Measurements from ENCODE around the gene MYO1A.
"Not testable (repeated sequence)": the region's sequence is repeated elsewhere in the genome, so short reads cannot be mapped to it uniquely, and the experiment has no call there.

Gene MYO1A

DNA sequence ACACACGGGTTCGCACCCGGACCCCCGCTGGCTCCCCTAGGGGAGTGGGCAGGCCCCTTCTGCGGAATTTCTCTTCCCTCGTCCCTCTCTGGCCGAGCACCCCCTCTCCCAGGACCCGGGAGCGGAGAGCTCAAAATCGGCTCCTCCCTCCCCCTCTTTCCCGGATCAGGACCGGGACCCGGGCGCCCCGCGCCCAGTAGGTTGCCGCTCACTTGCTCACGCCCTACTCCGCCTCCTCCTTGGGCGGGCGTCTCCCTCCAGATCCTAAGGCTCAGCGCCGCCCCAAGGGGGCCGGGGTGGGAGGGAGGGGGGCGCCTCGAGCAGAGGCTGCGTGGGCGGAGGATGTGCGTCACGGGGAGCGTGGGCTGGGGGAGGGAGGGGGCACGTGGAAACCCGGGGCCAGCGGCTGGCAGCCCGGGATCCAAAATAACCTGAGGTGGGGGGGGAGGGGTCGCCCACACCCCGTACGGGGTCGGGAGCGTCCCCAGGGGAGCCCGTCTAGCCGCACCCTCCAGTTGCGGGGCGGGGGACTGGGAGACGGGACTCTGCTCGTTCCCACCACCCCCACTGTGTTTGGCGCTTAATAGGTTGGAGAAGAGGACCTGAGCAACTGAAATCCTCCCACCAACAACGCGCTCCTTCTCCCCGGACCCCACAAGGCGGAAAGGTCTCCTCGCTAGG, 37.2 kb upstream of the MYO1A start:
- peak; percentile 84 for DNase-seq

DNA sequence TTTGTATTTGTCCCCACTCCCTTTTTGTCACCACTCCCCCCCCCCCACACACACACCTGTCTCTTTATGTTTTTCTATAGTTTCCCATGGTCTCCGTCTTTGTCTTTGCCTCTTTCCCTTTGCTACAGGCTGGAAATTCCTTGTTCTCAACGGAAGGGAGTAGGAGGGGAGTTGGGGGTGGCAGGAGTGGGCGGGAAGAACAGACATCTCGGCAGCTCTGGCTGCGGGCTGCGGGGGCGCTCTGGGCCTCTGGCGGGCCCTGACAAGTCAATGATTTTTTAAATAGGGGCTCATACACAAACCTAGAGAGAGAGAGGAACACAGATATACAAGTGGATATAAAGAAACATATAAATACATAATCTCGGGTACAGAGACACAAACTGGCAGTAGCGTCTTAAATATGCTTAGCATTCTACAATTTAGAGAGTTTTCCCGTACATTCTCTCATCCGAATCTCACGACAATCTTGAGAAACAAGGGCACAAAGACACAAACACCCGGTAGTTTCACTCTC, 36.6 kb upstream of the MYO1A start:
- DNase-seq = peak; percentile 59

DNA sequence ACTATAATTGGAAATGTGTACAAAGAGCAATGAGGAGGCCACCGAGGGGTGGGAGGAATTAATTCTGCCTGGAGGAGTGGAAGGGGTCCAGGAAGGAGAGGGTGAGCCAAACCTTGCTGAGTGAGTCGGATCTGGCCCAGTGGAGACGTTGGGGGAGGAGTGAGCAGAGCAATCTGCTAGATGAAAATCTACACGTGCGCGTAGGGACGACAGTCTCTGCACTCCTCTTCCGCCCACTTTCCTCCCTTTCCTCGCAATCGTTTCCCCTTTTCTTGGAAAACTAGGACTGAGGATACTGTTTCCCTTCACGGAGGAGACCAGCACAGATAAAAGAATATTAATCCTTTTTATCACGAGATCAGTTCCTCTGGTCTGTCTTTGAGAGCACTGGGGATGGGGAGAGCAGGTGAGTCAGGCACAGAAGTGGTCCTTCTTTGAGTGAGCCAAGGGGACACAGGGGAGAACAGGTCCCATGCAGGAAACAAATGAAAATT, 36.1 kb upstream of the MYO1A start:
- peak; percentile 35 for DNase-seq

DNA sequence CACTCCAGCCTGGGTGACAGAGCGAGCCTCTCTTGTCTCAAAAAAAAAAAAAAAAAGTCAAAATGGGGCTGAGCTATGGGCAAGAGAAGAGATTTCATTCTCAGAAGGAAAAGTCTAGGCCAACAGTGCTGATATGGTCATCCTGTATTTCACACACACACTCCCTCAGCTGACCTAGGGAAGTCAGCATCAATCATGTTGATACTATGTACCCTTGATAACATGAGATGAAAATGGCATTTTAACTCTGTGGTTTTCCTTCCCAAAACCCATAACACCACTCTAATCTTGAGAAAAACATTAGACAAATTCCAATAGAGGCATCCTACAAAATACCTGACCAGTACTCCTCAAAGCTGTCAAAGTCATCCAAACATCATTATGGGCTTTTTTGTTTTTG, 30.9 kb upstream of the MYO1A start:
- no peak for DNase-seq

DNA sequence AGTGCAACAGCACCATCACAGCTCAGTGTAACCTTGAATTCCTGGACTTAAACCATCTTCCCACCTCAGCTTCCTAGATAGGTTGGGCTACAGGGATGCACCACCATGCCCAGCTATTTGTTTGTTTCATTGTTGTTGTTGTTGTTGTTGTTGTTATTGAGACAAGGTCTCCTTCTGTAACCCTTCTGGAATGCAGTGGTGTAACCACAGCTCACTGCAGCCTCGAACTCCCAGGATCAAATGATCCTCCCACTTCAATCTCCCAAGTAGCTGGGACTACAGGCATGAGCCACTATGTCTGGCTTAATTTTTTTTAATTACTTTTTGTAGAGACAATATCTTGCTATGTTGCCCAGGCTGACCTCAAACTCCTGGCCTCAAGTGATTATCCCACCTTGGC, 29.9 kb upstream of the MYO1A start:
- DNase-seq = no peak

DNA sequence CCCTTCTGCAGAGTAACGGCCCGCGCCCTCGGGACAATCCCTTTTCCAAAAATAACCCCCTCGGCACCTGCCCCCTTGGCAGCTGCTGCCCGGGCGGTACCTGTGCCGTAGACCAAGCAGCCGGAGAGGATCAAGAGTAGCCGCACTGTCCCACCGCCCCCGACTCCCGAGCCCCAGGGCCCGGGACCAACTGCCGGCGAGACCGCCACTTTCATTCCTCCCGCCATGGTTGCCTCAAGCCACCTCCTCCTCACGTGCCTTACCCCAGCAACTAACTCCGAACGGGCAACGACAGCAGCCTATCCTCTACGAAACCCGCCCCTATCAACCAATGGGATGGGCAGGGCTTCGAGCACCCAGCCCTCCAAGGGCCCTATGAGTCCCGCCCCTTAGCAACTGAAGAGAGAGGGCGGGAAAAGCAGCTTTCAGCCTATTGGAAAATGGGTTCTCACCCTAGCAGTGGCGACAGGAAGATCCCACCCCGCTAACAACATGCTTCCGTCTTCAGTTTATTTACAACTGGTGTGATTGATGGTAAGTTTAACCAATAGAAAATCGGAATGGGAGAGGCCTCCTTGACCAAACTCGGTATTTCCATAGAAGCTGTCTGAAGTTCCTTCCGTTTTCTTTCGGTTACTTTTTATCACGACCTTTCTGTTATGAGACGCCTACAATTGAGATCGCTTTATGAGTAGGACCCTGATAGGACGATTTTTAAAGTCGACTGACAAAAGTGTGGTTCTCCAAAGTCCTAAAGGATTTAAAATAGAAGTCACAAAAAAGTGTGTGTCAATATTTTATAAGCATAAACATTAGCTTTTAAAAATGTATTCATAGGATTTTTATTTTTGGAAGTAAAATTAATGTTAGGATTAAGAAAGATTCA, 28.8 kb upstream of the MYO1A start, which contains the start of gene NEMP1:
Gene NEMP1, minus strand, starts transcription at position 273 of the 886 bp plus-strand sequence. Its CDS starts 46 bp downstream, at position 227.
- DNase-seq = peak; percentile 100

DNA sequence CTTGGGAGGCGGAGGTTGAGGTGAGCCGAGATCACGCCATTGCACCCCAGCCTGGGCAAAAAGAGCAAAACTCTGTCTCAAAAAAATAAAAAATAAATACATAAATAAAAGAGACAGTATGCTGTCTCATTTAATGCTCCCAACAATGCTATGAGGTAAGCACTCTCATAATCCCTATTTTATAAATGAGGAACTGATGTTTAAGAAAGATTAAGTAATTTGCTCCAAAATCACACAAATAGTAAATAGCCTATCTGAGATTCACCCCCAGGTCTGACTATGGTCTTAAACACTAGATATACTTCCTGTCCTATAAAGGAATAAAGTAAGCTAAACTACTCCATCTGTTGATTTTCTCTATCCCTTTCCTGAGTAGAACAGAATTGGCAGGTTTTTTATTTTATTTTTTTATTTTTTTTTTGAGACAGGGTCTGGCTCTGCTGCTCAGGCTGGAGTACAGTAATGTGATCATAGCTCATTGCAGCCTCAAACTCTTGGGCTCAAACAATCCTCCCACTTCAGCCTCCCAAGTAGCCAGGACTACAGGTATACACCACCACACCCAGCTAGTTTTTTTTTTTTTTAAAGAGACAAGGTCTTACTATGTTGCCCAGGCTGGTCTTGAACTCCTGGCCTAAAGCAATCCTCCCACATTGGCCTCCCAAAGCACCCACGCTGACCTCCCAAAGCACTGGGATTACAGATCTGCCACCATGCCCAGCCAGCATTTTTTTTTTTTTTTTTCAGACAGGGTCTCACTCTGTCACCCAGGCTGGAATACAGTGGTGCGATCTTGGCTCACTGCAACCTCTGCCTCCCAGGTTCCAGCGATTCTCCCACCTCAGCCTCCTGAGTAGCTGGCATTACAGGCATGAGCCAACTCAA, 23.9 kb upstream of the MYO1A start:
- peak; percentile 60 for DNase-seq

DNA sequence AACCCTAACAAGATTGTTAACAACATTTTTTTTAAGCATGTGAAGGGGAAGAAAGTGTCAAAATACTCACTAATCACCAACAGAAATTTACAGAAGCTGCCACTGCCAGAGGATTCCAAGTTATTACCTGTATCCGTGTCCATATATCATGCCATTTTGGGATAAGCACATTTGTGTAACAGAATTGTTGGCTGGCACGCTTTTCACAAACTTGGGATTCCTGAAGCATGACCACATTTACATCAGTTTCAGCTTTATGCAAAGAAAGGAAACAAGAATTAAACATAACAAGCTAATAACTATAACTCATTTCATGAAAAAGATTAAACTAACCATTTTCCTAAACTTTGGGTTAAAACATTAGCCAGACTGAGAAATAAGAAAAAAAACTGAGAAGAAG, 22.7 kb upstream of the MYO1A start:
- DNase-seq = no peak

DNA sequence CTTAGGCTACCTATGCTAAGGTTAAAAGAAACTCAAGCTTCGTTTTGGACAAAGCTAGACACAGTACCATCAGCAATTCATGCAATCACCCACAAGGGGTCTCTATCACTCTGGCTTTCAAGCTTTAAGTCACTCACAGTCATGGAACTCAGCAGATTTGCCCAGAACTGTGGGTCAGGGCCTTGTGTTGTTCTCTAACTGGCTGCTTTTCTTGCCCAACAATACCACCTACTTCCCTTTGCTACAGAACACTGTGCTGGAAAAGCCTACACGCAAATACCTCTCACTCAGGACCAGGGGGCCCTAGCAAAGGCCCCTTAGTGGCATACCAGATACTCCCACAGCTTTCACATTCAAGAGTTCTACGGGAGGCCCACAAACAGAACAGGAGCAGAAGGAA, 19.6 kb upstream of the MYO1A start:
- DNase-seq = peak; percentile 95

DNA sequence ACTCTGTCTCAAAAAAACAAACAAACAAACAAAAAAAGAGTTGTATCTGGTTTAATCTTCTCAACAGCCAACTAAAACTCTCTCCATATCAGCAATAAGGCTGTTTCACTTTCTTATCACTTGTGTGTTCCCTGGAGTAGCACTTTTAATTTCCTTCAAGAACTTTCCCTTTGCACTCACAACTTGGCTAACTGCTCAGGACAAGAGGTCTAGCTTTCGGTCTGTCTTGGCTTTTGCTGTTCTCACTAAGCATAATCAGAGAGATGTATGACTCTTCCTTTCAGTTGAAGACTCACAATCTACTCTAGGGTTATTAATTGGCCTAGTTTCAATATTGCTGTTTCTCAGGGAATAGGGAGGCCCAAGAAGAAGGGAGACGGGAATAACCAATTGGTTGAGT, 16.3 kb upstream of the MYO1A start:
- peak; percentile 21 for DNase-seq

DNA sequence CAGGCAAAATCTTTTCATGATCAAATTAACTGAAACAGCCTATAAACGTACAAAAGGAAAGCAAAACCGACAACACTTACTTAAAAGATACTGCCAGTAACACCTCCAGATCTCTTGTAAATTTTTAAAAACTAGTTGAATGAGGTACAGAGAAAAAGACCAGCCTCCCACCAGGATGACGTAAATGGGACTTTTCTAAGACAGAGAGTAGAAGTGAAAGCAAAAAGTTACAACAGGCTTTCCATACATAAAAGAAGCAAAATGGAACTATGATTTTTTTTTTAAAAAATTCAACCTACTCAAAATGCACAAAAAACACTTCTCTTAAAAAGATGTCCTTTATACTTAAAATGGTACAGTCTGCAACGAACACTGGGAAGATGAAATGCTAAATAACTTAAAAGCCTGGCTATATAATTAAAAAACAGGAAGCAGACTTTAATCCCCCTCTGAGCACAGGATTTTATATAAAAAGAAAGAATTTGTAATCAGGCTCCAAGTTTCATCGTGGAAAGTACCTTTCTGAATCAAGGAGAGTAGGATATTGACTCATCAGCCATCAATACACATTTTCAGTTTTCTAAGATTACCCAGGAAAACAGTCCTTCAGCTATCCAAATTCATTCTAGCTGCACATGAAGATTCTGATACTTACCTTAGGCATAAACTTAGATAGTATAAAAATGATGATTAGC, 14.2 kb upstream of the MYO1A start:
- peak; percentile 96 for DNase-seq

DNA sequence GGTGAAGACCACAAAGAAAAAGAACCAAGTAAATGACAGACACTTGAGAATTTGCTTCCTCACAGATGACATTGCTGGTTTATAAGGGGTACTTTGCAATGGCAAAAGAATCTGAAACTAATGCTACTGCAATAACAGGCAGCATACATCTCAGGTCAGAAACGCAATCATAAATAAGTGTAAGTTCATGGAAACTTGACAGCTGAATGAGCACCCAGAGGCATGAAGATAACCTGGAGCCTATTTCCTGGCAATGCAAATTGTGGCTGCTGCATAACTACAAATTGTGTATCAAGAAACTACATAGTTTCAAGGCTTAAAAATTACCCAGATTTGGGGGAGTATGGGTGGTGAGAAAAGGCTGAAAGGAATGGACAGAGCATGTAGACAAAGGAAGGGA, 8.5 kb upstream of the MYO1A start:
- DNase-seq = no peak

DNA sequence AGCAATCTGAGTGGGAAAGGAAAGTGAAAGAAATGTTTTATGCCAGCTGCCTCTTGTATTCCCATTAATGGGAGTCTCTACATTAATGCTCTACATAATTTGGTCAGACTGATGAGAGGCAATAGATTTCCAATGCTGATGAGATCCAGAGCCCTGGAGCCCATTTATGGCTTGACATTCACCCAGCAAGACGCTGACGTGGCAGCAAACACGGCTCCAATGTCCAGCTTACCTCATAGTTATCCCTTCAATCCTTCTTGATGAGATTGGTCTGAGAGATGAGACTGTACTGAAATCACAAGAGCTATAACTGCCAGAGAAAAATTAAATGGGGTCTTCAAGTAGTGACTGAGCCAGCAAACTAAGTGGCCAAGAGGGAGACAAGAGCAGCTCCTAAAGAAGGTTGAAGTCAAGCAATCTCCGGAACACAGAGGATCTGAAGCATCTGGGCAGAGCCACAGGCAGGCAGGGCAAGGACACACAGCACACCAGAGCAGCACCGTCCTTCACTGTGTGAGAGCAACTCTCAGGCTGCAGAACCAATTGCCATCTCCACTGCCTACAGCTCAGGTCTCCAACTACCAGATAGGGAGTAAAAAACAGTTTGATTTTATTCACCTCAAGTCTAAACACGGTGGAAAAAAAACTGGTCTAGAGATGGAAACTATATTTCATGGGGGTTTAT, 7.3 kb upstream of the MYO1A start:
- DNase-seq = peak; percentile 28

DNA sequence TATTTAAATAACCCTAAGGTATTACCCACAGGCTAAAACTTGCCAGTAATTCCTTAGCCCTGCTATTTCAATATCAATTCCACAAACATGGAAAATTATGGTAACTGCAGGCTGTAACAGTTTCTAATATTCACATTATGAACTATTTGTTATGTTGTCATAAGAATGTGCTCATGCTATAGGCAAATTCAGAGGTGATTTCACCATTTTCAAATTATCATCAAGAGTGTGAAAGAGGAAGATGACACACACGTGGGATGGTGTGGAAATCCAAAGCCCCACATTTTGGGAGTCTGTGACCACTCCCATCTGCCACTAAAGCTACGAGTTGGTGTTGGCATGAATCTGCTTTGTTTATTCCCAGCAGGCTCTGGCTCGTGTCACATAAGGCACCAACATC, 5.9 kb upstream of the MYO1A start:
- DNase-seq = peak; percentile 96

DNA sequence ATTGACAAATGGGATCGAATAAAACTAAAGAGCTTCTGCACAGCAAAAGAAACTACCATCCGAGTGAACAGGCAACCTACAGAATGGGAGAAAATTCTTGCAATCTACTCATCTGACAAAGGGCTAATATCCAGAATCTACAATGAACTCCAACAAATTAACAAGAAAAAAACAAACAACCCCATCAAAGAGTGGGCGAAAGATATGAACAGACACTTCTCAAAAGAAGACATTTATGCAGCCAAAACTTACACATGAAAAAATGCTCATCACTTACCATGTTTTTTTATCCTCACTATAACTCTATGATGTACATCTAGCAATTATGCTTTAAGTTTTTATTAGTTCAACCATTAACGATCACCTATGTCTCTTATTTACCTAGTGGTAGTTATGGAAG, 4.0 kb upstream of the MYO1A start:
- DNase-seq = not testable (repeated sequence)

DNA sequence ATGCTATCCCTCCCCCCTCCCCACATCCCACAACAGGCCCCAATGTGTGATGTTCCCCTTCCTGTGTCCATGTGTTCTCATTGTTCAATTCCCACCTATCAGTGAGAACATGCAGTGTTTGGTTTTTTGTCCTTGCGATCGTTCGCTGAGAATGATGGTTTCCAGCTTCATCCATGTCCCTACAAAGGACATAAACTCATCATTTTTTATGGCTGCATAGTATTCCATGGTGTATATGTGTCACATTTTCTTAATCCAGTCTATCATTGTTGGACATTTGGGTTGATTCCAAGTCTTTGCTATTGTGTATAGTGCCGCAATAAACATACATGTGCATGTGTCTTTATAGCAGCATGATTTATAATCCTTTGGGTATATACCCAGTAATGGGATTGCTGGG, 3.2 kb upstream of the MYO1A start:
- DNase-seq = not testable (repeated sequence)

DNA sequence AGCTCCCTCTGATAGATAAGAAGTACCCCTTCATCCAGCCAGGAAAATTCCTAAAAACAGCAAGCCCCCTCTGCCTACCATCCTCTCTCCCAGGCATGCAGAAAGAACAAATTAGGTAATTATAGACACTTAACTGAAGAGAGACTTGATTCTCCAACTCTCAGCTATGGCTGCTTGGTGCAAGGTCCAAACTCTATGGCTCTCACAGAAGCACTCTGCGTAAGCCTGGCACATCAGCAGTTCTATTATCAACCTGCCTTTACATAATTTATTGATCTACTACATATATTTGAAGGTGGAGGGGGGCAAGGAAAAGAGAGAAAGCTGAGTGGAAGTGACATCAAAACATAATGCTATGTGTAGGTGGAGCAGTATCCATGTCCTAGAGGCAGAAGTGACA, 1.1 kb upstream of the MYO1A start:
- DNase-seq = no peak

DNA sequence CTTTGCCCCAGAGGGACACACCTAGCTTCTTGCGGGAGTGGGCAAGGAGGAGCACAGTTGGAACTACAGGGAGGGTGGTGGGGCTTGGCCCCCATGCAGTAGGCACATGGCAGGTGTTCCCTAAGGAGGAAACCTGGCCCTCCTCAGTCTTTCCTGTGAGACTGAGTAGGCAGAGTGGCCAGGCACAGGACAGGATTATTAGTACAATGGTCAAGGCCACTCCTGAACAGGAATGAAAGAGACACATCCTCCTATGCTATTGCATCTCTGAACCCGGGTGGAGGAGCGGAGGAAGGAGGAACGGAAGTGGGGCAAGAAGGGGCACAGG, 846 bp downstream of the MYO1A start:
- peak; percentile 29 for DNase-seq

DNA sequence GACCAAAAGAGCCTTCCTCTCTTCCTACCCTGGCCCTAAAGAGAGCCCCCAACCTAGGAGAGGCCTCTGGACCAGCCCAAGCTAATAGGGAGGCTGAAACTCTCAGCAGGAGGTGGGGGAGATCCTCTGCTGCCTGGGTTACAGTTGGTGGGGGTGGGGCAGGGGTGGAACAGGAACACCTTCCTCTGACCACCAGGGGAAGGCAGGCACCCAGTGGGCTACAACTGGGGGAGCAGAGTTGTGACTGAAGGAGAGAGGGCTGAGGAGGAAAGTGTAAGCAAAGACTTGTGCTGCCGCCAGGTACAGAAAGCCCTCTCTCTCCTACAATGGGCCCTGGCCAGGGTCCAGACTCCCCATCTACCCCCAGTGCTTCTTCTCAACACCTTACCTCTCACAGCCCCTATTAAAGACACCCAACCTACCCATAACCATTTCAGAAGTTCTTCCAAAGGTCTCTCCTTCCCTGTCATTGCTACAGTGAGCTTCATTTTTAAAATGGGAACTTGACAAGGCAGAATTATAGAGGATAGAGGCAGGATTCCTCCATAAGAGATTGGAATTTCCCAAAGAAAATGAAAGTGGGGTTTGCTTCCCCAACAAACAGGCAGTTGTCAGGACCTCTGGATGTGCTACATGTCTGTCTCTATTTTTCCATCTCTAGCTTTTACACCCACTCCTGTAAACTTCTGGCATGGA, 1.4 kb downstream of the MYO1A start:
- peak; percentile 34 for DNase-seq

DNA sequence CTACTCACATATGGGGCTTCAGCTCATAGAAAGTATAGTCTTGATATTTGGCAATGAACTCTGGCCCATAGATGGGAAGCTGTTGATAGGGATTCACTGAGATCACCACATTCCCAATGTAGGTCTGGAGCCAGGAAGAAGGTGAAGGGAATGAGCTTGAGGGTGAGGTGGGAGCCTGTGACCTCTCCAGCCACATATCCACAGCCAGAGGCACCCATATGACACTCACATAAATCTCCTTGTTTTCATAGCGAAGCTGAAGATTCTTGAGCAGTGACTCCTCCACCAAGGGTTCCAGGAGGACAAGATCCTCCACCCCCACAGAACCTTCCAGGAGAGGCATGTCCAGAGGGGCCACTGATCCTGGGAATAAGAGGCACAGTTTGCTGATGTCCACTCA, 1.9 kb downstream of the MYO1A start:
- no peak for DNase-seq

Measured in inflammatory macrophage treated with lipopolysaccharide for 4 hours (primary cell).